Body of pancreas (tissue), 4 donors: ENCODE results near the gene PDZRN3.

ENCODE experiments used
- CTCF ChIP-seq, 7 experiments: fragments of 450-650 bp in 4 of 7; fragments of 200-600 bp in 3 of 7; sonication (generic) in 3 of 7; IDR thresholded peaks; one replicate each; pipeline ENCODE4 v1.5.1; 2016 to 2019; ENCODE audit warnings: antibody characterized with exemption in 7 of 7
- POLR2A ChIP-seq, 3 donors: fragments of 450-650 bp; IDR thresholded peaks; one replicate each; pipeline ENCODE4 v1.6.1; 2016; ENCODE audit warnings: antibody characterized with exemption in 3 of 3, mild to moderate bottlenecking in 2 of 3

GRCh38 chr3:73500321-73500720 is 124.4 kb downstream of the PDZRN3 start:
- TF ChIP-seq CTCF (IDR thresholded peaks at IDR 0.05) (no peak), POLR2A (IDR thresholded peaks at IDR 0.05) (no peak)
